ENCODE data around the gene KCNQ5. TPM values are rescaled to one million over a fixed set of nuclear protein-coding genes. Genes with fewer than 3 reads are reported as not detected.

The KCNQ5 gene
- total and polyA plus RNA-seq, 2 donors (not counting 1 experiment from before 2014, with no cell fraction given): 0.74 to 4.6 TPM

- H3K27me3 ChIP-seq (ENCODE audit: control insufficient read depth, insufficient read depth, low read length): no peaks in the 10 kb centered on the region
- no peak overlapping the region for H3K4me3 ChIP-seq (replicated peaks in 1 of 4; ENCODE audit: control extremely low read depth in 1 of 4, insufficient read depth in 1 of 4, low read depth in 3 of 4, low read length in 4 of 4)
- H2AFZ ChIP-seq (ENCODE audit: low read length): no peak overlapping the region
- peaks cover 3% of the 10 kb centered on the region for H3K4me1 ChIP-seq (ENCODE audit: control insufficient read depth, extremely low read depth, insufficient read depth, low read length)
- H3K27ac ChIP-seq (ENCODE audit: insufficient read depth, low read length): no peak overlapping the region
- TF ChIP-seq CTCF (conservative IDR thresholded peaks at IDR 0.05 in 1 of 2, IDR thresholded peaks at IDR 0.05 in 1 of 2; ENCODE audit: low read depth in 1 of 2, low read length in 2 of 2): no peak
- TF ChIP-seq EZH2 (IDR thresholded peaks at IDR 0.05; ENCODE audit: low read length, missing control alignments): no peak
- no peaks in the 10 kb centered on the region for H3K36me3 ChIP-seq (ENCODE audit: control insufficient read depth, insufficient read depth, low read length)
- no peak overlapping the region for H3K9ac ChIP-seq (ENCODE audit: insufficient read depth, low read length)
- no peaks in the 10 kb centered on the region for H3K79me2 ChIP-seq (ENCODE audit: control insufficient read depth, insufficient read depth, low read length)
- no peak overlapping the region for H3K4me2 ChIP-seq (ENCODE audit: extremely low read depth, insufficient read depth, low read length)
- H3K9me3 ChIP-seq (ENCODE audit: control insufficient read depth, insufficient read depth, low read depth, low read length): no peaks in the 10 kb centered on the region
- H4K20me1 ChIP-seq (ENCODE audit: control insufficient read depth, extremely low read depth, insufficient read depth, low read length): no peaks in the 10 kb centered on the region
- no peak for DNase-seq (ENCODE audit: low read depth in 2 of 2)
Observed at GRCh38 chr6:72755752-72756151, 133.9 kb downstream of the KCNQ5 start.

- H4K20me1 ChIP-seq (ENCODE audit: control insufficient read depth, extremely low read depth, insufficient read depth, low read length): no peaks in the 10 kb centered on the region
- H3K27ac ChIP-seq (ENCODE audit: insufficient read depth, low read length): no peak overlapping the region
- H3K4me2 ChIP-seq (ENCODE audit: extremely low read depth, insufficient read depth, low read length): no peak overlapping the region
- no peak for DNase-seq (ENCODE audit: low read depth in 2 of 2)
- peaks cover 3% of the 10 kb centered on the region for H3K4me1 ChIP-seq (ENCODE audit: control insufficient read depth, extremely low read depth, insufficient read depth, low read length)
- TF ChIP-seq CTCF (conservative IDR thresholded peaks at IDR 0.05 in 1 of 2, IDR thresholded peaks at IDR 0.05 in 1 of 2; ENCODE audit: low read depth in 1 of 2, low read length in 2 of 2): no peak
- TF ChIP-seq EZH2 (IDR thresholded peaks at IDR 0.05; ENCODE audit: low read length, missing control alignments): no peak
- no peak overlapping the region for H2AFZ ChIP-seq (ENCODE audit: low read length)
- no peaks in the 10 kb centered on the region for H3K9me3 ChIP-seq (ENCODE audit: control insufficient read depth, insufficient read depth, low read depth, low read length)
- H3K27me3 ChIP-seq (ENCODE audit: control insufficient read depth, insufficient read depth, low read length): no peaks in the 10 kb centered on the region
- H3K36me3 ChIP-seq (ENCODE audit: control insufficient read depth, insufficient read depth, low read length): no peaks in the 10 kb centered on the region
- H3K9ac ChIP-seq (ENCODE audit: insufficient read depth, low read length): no peak overlapping the region
- H3K4me3 ChIP-seq (replicated peaks in 1 of 4; ENCODE audit: control extremely low read depth in 1 of 4, insufficient read depth in 1 of 4, low read depth in 3 of 4, low read length in 4 of 4): no peak overlapping the region
- no peaks in the 10 kb centered on the region for H3K79me2 ChIP-seq (ENCODE audit: control insufficient read depth, insufficient read depth, low read length)
Observed at GRCh38 chr6:72757048-72757447, 135.2 kb downstream of the KCNQ5 start.

- no peak overlapping the region for H3K4me3 ChIP-seq (replicated peaks in 1 of 4; ENCODE audit: control extremely low read depth in 1 of 4, insufficient read depth in 1 of 4, low read depth in 3 of 4, low read length in 4 of 4)
- H3K9ac ChIP-seq (ENCODE audit: insufficient read depth, low read length): no peak overlapping the region
- no peaks in the 10 kb centered on the region for H3K9me3 ChIP-seq (ENCODE audit: control insufficient read depth, insufficient read depth, low read depth, low read length)
- no peak for TF ChIP-seq EZH2 (IDR thresholded peaks at IDR 0.05; ENCODE audit: low read length, missing control alignments)
- TF ChIP-seq CTCF (conservative IDR thresholded peaks at IDR 0.05 in 1 of 2, IDR thresholded peaks at IDR 0.05 in 1 of 2; ENCODE audit: low read depth in 1 of 2, low read length in 2 of 2): no peak
- no peaks in the 10 kb centered on the region for H3K79me2 ChIP-seq (ENCODE audit: control insufficient read depth, insufficient read depth, low read length)
- no peak overlapping the region for H3K27ac ChIP-seq (ENCODE audit: insufficient read depth, low read length)
- H3K36me3 ChIP-seq (ENCODE audit: control insufficient read depth, insufficient read depth, low read length): no peaks in the 10 kb centered on the region
- no peak for DNase-seq (ENCODE audit: low read depth in 2 of 2)
- no peak overlapping the region for H2AFZ ChIP-seq (ENCODE audit: low read length)
- no peaks in the 10 kb centered on the region for H3K27me3 ChIP-seq (ENCODE audit: control insufficient read depth, insufficient read depth, low read length)
- H4K20me1 ChIP-seq (ENCODE audit: control insufficient read depth, extremely low read depth, insufficient read depth, low read length): no peaks in the 10 kb centered on the region
- H3K4me2 ChIP-seq (ENCODE audit: extremely low read depth, insufficient read depth, low read length): no peak overlapping the region
- H3K4me1 ChIP-seq (ENCODE audit: control insufficient read depth, extremely low read depth, insufficient read depth, low read length): peaks cover 3% of the 10 kb centered on the region
Observed at GRCh38 chr6:72757926-72758325, 136.1 kb downstream of the KCNQ5 start.
